Measurements from ENCODE around the gene CDKL2.
A peak's percentile ranks its signal among the peaks of the same experiment; 100 is the strongest.
"Not testable (repeated sequence)": the region's sequence is repeated elsewhere in the genome, so short reads cannot be mapped to it uniquely, and the experiment has no call there.

Gene CDKL2

GRCh38 chr4:75547647-75548387, 82.5 kb downstream of the CDKL2 start:
- DNase-seq: peak; percentile 22

GRCh38 chr4:75545526-75545925, 84.8 kb downstream of the CDKL2 start:
- DNase-seq: no peak

GRCh38 chr4:75544870-75545269, 85.5 kb downstream of the CDKL2 start:
- DNase-seq: no peak

- not testable (repeated sequence) for DNase-seq
These were observed 86.1 kb downstream of the CDKL2 start for GRCh38 chr4:75544220-75544619.

GRCh38 chr4:75542824-75543223, 87.5 kb downstream of the CDKL2 start:
- no peak for DNase-seq

GRCh38 chr4:75537308-75537707, 93.0 kb downstream of the CDKL2 start:
- not testable (repeated sequence) for DNase-seq

- not testable (repeated sequence) for DNase-seq
These were observed 96.4 kb downstream of the CDKL2 start for GRCh38 chr4:75533926-75534325.

- DNase-seq: not testable (repeated sequence)
These were observed 96.9 kb downstream of the CDKL2 start for GRCh38 chr4:75533339-75533887.

GRCh38 chr4:75531536-75532143, 98.7 kb downstream of the CDKL2 start:
- not testable (repeated sequence) for DNase-seq

- no peak for DNase-seq
These were observed 99.6 kb downstream of the CDKL2 start for GRCh38 chr4:75530556-75531322.

All from femur (tissue), 1 donor.